ENCODE measurements around the gene PTH2.
"Not testable (repeated sequence)": the region's sequence is repeated elsewhere in the genome, so short reads cannot be mapped to it uniquely, and the experiment has no call there.

PTH2 gene

GRCh38 chr19:49423071-49423984, at the start of gene PTH2:
PTH2 (minus strand) TSS chr19:49423441; CDS start chr19:49423339, 102 bp downstream.
- FAIRE-seq = no peak

- no peak for FAIRE-seq
These were observed 49.7 kb upstream of the PTH2 start for GRCh38 chr19:49472936-49473335.

- FAIRE-seq = no peak
These were observed 47.4 kb upstream of the PTH2 start for GRCh38 chr19:49470615-49470978.

GRCh38 chr19:49469828-49470614, 46.8 kb upstream of the PTH2 start:
- no peak for FAIRE-seq

GRCh38 chr19:49468746-49469447, 45.7 kb upstream of the PTH2 start:
- FAIRE-seq = no peak

GRCh38 chr19:49468199-49468598, 45.0 kb upstream of the PTH2 start:
- FAIRE-seq = no peak

GRCh38 chr19:49465371-49465770, 42.1 kb upstream of the PTH2 start:
- FAIRE-seq = no peak

- FAIRE-seq = no peak
These were observed 40.9 kb upstream of the PTH2 start for GRCh38 chr19:49463960-49464740.

GRCh38 chr19:49462492-49462891, 39.3 kb upstream of the PTH2 start:
- no peak for FAIRE-seq

GRCh38 chr19:49461656-49462055, 38.4 kb upstream of the PTH2 start:
- no peak for FAIRE-seq

GRCh38 chr19:49461130-49461529, 37.9 kb upstream of the PTH2 start:
- FAIRE-seq = not testable (repeated sequence)

- no peak for FAIRE-seq
These were observed 36.1 kb upstream of the PTH2 start for GRCh38 chr19:49459388-49459787.

- no peak for FAIRE-seq
These were observed 35.3 kb upstream of the PTH2 start for GRCh38 chr19:49458567-49458903.

GRCh38 chr19:49456326-49456725, 33.1 kb upstream of the PTH2 start:
- FAIRE-seq = no peak

GRCh38 chr19:49455773-49456172, 32.5 kb upstream of the PTH2 start:
- no peak for FAIRE-seq

GRCh38 chr19:49453757-49454240, 30.6 kb upstream of the PTH2 start:
- FAIRE-seq = no peak

- no peak for FAIRE-seq
These were observed 29.9 kb upstream of the PTH2 start, which contains the start of gene ALDH16A1 for GRCh38 chr19:49453013-49453756. ALDH16A1 (plus strand) TSS chr19:49453225; CDS start chr19:49453332, 107 bp downstream.

- peak; percentile 24 for FAIRE-seq
These were observed 28.4 kb upstream of the PTH2 start, which contains the start of gene PIH1D1 for GRCh38 chr19:49451430-49452181. PIH1D1 (minus strand) TSS chr19:49451814; CDS start chr19:49451574, 240 bp downstream.

GRCh38 chr19:49450405-49450804, 27.2 kb upstream of the PTH2 start:
- FAIRE-seq = no peak

GRCh38 chr19:49448432-49448786, 25.2 kb upstream of the PTH2 start:
- FAIRE-seq = no peak

Measured in colon (tissue), 2 donors.